ENCODE results near the gene EML1.

The EML1 gene

DNA sequence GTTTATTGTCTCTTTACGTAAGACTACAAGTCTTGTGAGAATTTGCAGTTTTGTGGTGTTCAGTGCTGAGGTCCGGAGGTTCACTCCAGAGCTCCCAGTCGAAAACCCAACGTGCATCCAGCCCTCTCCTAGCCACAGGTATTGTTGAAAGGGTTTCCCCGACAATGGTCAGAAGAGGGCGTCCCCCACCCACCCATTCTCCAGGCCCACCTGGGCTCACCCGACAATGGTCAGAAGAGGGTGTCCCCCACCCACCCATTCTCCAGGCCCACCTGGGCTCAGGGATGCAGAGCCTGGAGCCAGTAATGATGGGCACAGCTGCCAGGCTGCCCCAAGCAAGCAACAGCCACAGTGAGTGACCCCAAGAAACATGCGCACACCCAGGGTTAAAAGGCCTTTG is 145.2 kb downstream of the EML1 start:
- Histone ChIP-seq H3K27me3 (peaks cover 6% of the 10 kb centered on the region), H3K4me1 (ENCODE audit: control insufficient read depth in 1 of 2, insufficient read depth in 1 of 2, low read depth in 1 of 2, low read length in 1 of 2) (no peaks in the 10 kb centered on the region), H3K4me3 (ENCODE audit: low read depth in 1 of 2, low read length in 1 of 2) (no peak overlapping the region), H3K9me3 (no peaks in the 10 kb centered on the region), H3K36me3 (no peaks in the 10 kb centered on the region), H3K27ac (no peak overlapping the region)
- TF ChIP-seq CTCF (IDR thresholded peaks at IDR 0.05) = no peak

GRCh38 chr14:99938896-99939295 is 145.7 kb downstream of the EML1 start:
- no peak for TF ChIP-seq CTCF (IDR thresholded peaks at IDR 0.05)
- Histone ChIP-seq H3K36me3 (no peaks in the 10 kb centered on the region), H3K27me3 (peaks cover 6% of the 10 kb centered on the region), H3K9me3 (no peaks in the 10 kb centered on the region), H3K4me3 (ENCODE audit: low read depth in 1 of 2, low read length in 1 of 2) (no peak overlapping the region), H3K4me1 (ENCODE audit: control insufficient read depth in 1 of 2, insufficient read depth in 1 of 2, low read depth in 1 of 2, low read length in 1 of 2) (no peaks in the 10 kb centered on the region), H3K27ac (no peak overlapping the region)

DNA sequence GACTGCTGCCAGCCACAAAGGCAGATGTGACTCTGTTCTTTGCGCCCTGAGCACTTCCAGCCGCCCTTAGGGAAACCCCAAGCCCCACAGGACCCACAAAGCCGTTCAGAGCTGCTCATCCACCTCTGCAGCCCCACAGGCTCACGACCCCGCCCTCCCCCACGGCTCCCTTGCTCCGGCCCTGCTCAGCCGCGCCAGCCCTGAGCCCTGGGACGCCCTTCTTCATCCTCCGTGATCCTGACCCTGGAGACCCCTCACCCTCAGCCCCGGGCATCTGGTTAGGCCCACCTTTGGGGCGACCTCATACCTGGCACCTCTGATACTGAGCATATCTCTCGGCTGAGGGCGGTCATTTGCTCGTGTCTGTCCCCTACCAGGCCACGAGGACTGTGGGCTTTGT is 146.2 kb downstream of the EML1 start:
- H3K9me3 ChIP-seq = no peaks in the 10 kb centered on the region
- H3K4me1 ChIP-seq (ENCODE audit: control insufficient read depth in 1 of 2, insufficient read depth in 1 of 2, low read depth in 1 of 2, low read length in 1 of 2) = no peaks in the 10 kb centered on the region
- H3K36me3 ChIP-seq = no peaks in the 10 kb centered on the region
- no peak overlapping the region for H3K4me3 ChIP-seq (ENCODE audit: low read depth in 1 of 2, low read length in 1 of 2)
- H3K27me3 ChIP-seq = peaks cover 6% of the 10 kb centered on the region
- no peak overlapping the region for H3K27ac ChIP-seq
- TF ChIP-seq CTCF (IDR thresholded peaks at IDR 0.05) = no peak

DNA sequence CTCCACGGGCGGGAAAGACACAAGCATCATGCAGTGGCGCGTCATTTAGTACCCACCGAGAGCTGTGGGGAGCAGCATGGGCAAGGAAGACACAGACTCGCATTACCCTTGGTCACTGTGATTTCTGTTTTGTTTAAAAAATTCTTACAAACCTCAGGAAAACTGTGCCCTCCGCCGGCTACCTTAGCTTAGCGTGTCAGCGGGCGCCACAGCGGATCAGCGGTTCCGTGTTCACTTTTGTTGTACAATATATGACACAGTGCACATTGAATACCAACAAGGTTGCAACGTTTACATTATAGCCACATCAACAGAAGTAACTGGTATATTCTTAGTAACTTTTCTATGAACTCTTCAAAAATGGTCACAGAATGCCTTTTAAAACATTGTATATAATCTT is 146.9 kb downstream of the EML1 start:
- no peak overlapping the region for H3K27ac ChIP-seq
- H3K27me3 ChIP-seq = peaks cover 9% of the 10 kb centered on the region
- no peaks in the 10 kb centered on the region for H3K9me3 ChIP-seq
- TF ChIP-seq CTCF (IDR thresholded peaks at IDR 0.05) = no peak
- H3K36me3 ChIP-seq = no peaks in the 10 kb centered on the region
- H3K4me1 ChIP-seq (ENCODE audit: control insufficient read depth in 1 of 2, insufficient read depth in 1 of 2, low read depth in 1 of 2, low read length in 1 of 2) = no peaks in the 10 kb centered on the region
- H3K4me3 ChIP-seq (ENCODE audit: low read depth in 1 of 2, low read length in 1 of 2) = no peak overlapping the region

GRCh38 chr14:99941211-99941610 is 148.0 kb downstream of the EML1 start:
- Histone ChIP-seq H3K4me1 (ENCODE audit: control insufficient read depth in 1 of 2, insufficient read depth in 1 of 2, low read depth in 1 of 2, low read length in 1 of 2) (no peaks in the 10 kb centered on the region), H3K36me3 (no peaks in the 10 kb centered on the region), H3K9me3 (no peaks in the 10 kb centered on the region), H3K4me3 (ENCODE audit: low read depth in 1 of 2, low read length in 1 of 2) (no peak overlapping the region), H3K27ac (no peak overlapping the region), H3K27me3 (peaks cover 18% of the 10 kb centered on the region)
- TF ChIP-seq CTCF (IDR thresholded peaks at IDR 0.05) = no peak

- H3K9me3 ChIP-seq = no peaks in the 10 kb centered on the region
- no peak overlapping the region for H3K27ac ChIP-seq
- no peak for TF ChIP-seq CTCF (IDR thresholded peaks at IDR 0.05)
- peaks cover 37% of the 10 kb centered on the region for H3K27me3 ChIP-seq
- H3K4me1 ChIP-seq (ENCODE audit: control insufficient read depth in 1 of 2, insufficient read depth in 1 of 2, low read depth in 1 of 2, low read length in 1 of 2) = peaks cover 7 to 9% of the 10 kb centered on the region in 2 experiments
- no peaks in the 10 kb centered on the region for H3K36me3 ChIP-seq
- no peak overlapping the region for H3K4me3 ChIP-seq (ENCODE audit: low read depth in 1 of 2, low read length in 1 of 2)
Measured at GRCh38 chr14:99943620-99944019, 150.4 kb downstream of the EML1 start.

Data from neutrophil (primary cell).